KMS-11 (cell line): Measurements from ENCODE around the gene NETO1.

Experiments
- H2AFZ ChIP-seq: fragments of 200-600 bp; sonication (generic); 2 replicates; pipeline ENCODE4 v1.6.1; 2016; ENCODE audit warnings: antibody characterized with exemption, mixed run types, low read depth
- H3K27ac ChIP-seq: fragments of 200-600 bp; sonication (generic); 2 replicates; pipeline ENCODE4 v1.6.1; 2016; ENCODE audit warnings: mild to moderate bottlenecking, mixed run types
- H3K27me3 ChIP-seq: fragments of 200-600 bp; sonication (generic); 2 replicates; pipeline ENCODE4 v1.6.1; 2017; ENCODE audit warnings: mild to moderate bottlenecking, low read depth, mixed run types, moderate library complexity; ENCODE audit not compliant: insufficient read depth
- H3K36me3 ChIP-seq: fragments of 200-600 bp; sonication (generic); 2 replicates; pipeline ENCODE4 v1.6.1; 2017; ENCODE audit warnings: mild to moderate bottlenecking, mixed run types; ENCODE audit not compliant: insufficient read depth
- H3K4me1 ChIP-seq: fragments of 200-600 bp; sonication (generic); 2 replicates; pipeline ENCODE4 v1.6.1; 2016; ENCODE audit warnings: mild to moderate bottlenecking, low read depth, mixed run types; ENCODE audit not compliant: poor library complexity, severe bottlenecking
- H3K4me2 ChIP-seq: fragments of 200-600 bp; sonication (generic); 2 replicates; pipeline ENCODE4 v1.7.0; 2016; ENCODE audit warnings: mild to moderate bottlenecking, mixed run types
- H3K4me3 ChIP-seq: fragments of 200-600 bp; sonication (generic); IDR thresholded peaks from 2 replicates; pipeline ENCODE4 v1.6.1; 2017; ENCODE audit warnings: low read depth, low read length, mixed read lengths; ENCODE audit not compliant: insufficient read depth
- H3K79me2 ChIP-seq: fragments of 200-600 bp; sonication (generic); 2 replicates; pipeline ENCODE4 v1.6.1; 2016; ENCODE audit warnings: low read depth, mixed run types; ENCODE audit not compliant: insufficient read depth
- H3K9ac ChIP-seq: fragments of 200-600 bp; sonication (generic); 2 replicates; pipeline ENCODE4 v1.6.1; 2016; ENCODE audit warnings: mild to moderate bottlenecking, mixed run types
- H4K20me1 ChIP-seq: fragments of 200-600 bp; sonication (generic); 2 replicates; pipeline ENCODE4 v1.6.1; 2016; ENCODE audit warnings: mild to moderate bottlenecking, mixed run types; ENCODE audit not compliant: insufficient read depth
- TF ChIP-seq, protein P1 (sequence below): fragments of 200-600 bp; sonication (generic); conservative IDR thresholded peaks from 2 replicates; pipeline ENCODE4 v1.6.1; 2017; ENCODE audit warnings: low read depth, mild to moderate bottlenecking, antibody characterized with exemption, low read length, moderate library complexity, mixed read lengths

Gene NETO1

DNA sequence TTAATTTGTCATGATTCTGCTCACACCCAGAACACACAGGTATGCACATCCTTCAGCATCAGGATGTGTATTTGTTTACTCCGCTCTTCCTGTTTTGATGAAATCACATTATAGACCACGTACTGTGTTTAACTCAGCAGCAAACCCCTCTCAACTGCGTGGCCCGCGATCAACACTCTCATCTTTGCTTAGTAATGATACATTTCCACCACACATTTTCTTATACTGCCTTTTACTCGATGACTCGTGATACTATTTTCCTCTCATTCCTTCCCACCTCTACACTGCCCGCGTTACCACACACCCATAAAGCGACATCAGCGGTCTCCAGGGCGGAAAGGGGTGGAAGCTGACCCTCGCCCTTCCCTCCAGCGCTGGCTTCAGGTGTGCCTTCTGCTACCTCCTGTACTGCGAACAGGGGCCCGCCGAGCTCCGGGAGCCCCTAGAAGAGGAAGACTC, 1.3 kb downstream of the NETO1 start:
- no peaks in the 10 kb centered on the region for H4K20me1 ChIP-seq
- no peaks in the 10 kb centered on the region for H3K4me1 ChIP-seq
- H3K4me2 ChIP-seq = no peak overlapping the region
- no peaks in the 10 kb centered on the region for H3K27me3 ChIP-seq
- TF ChIP-seq, protein P1, sequence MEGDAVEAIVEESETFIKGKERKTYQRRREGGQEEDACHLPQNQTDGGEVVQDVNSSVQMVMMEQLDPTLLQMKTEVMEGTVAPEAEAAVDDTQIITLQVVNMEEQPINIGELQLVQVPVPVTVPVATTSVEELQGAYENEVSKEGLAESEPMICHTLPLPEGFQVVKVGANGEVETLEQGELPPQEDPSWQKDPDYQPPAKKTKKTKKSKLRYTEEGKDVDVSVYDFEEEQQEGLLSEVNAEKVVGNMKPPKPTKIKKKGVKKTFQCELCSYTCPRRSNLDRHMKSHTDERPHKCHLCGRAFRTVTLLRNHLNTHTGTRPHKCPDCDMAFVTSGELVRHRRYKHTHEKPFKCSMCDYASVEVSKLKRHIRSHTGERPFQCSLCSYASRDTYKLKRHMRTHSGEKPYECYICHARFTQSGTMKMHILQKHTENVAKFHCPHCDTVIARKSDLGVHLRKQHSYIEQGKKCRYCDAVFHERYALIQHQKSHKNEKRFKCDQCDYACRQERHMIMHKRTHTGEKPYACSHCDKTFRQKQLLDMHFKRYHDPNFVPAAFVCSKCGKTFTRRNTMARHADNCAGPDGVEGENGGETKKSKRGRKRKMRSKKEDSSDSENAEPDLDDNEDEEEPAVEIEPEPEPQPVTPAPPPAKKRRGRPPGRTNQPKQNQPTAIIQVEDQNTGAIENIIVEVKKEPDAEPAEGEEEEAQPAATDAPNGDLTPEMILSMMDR = no peak
- H3K9ac ChIP-seq = no peak overlapping the region
- H3K4me3 ChIP-seq = no peak overlapping the region
- no peak overlapping the region for H3K27ac ChIP-seq
- H3K79me2 ChIP-seq = no peaks in the 10 kb centered on the region
- no peak overlapping the region for H2AFZ ChIP-seq
- H3K36me3 ChIP-seq = no peaks in the 10 kb centered on the region

DNA sequence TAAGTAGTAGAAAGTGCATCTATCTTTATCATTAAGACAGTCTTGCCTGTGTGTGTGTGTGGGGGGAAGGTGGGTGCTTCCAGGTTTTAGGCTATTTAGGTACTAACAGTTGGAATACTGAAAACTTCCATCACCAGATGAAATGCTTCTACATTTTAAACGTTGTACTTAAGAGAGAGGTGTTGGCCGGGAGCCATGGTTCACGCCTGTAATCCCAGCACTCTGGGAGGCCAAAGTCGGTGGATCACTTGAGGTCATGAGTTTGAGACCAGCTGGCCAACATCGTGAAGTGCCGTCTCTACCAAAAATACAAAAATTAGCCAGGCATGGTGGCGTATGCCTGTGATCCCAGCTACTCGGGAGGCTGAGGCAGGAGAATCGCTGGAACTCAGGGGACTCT, 4.0 kb downstream of the NETO1 start:
- Histone ChIP-seq H3K4me1 (no peaks in the 10 kb centered on the region), H3K27ac (no peak overlapping the region), H3K4me3 (no peak overlapping the region), H4K20me1 (no peaks in the 10 kb centered on the region), H3K27me3 (no peaks in the 10 kb centered on the region), H3K79me2 (no peaks in the 10 kb centered on the region), H2AFZ (no peak overlapping the region), H3K9ac (no peak overlapping the region), H3K36me3 (no peaks in the 10 kb centered on the region), H3K4me2 (no peak overlapping the region)
- TF ChIP-seq, protein P1 = no peak

DNA sequence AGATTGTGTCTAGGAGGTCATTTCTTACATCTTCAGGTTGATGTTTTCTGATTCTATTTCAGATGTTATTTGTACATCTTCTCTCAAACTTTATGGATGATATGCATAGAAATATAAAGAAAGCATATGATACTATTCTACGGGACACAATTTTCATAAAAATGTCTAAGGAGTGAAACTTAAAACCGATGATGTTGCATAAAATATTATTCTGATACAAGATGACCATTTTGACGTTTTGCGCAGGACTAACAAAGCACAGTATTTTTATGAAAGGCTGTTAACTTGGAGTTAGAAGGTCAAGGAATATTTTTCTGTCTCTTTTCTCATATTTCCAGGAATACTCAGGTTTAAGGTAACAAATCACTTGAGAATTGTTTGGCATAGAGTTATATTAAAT, 8.7 kb downstream of the NETO1 start:
- H3K9ac ChIP-seq = no peak overlapping the region
- TF ChIP-seq, protein P1 = no peak
- H3K27ac ChIP-seq = no peak overlapping the region
- no peaks in the 10 kb centered on the region for H3K79me2 ChIP-seq
- H2AFZ ChIP-seq = no peak overlapping the region
- no peaks in the 10 kb centered on the region for H3K27me3 ChIP-seq
- no peaks in the 10 kb centered on the region for H4K20me1 ChIP-seq
- no peaks in the 10 kb centered on the region for H3K4me1 ChIP-seq
- H3K4me2 ChIP-seq = no peak overlapping the region
- H3K36me3 ChIP-seq = no peaks in the 10 kb centered on the region
- H3K4me3 ChIP-seq = no peak overlapping the region

DNA sequence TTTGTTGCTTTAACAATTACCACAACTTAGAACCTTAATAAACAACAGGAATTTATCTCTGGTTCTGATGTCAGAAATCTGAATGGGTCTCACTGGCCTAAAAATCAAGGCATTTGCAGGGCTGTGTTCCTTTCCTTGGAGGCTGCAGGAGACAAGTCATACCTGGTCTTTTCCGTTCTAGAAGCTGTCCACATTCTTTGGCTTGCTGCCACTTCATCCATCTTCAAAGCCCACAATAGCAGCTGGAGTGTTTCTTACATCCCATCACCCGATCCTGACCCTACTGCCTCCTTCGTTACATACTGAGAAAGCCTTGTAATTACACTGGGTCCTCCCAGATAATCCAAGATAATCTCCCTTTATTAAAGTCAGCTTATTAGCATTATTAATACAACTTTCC, 18.1 kb downstream of the NETO1 start:
- Histone ChIP-seq H3K27ac (peak overlapping the region; percentile 74), H3K4me1 (peaks cover 41% of the 10 kb centered on the region), H2AFZ (no peak overlapping the region), H3K9ac (no peak overlapping the region), H4K20me1 (no peaks in the 10 kb centered on the region), H3K4me3 (no peak overlapping the region), H3K79me2 (no peaks in the 10 kb centered on the region), H3K36me3 (no peaks in the 10 kb centered on the region), H3K27me3 (no peaks in the 10 kb centered on the region), H3K4me2 (peak overlapping the region; percentile 47)
- TF ChIP-seq, protein P1 = no peak
